Astrocyte of the cerebellum (primary cell): ENCODE measurements around the gene LRRC4C.

Experiments used
- DNase-seq: peaks from one replicate; pipeline ENCODE4 v3.0.0-alpha.2; 2011; ENCODE audit warnings: low read depth
- H3K4me3 ChIP-seq: 2 replicates; pipeline ENCODE4 v1.5.1; 2011; ENCODE audit warnings: mild to moderate bottlenecking, low read depth, low read length, moderate library complexity
- CTCF ChIP-seq: IDR thresholded peaks from 2 replicates; pipeline ENCODE4 v1.5.1; 2012; ENCODE audit warnings: low read length, low read depth, moderate library complexity, mild to moderate bottlenecking; ENCODE audit errors: missing control alignments
- in situ Hi-C: cut with HindIII; loops from 2 replicates; pipeline ENCODE4 v1.10.0; 2017; ENCODE audit warnings: low sequenced_read_pairs

LRRC4C gene

GRCh38 chr11:40506226-40506625 lies 953.2 kb downstream of the LRRC4C start:
- no peak for TF ChIP-seq CTCF
- in situ Hi-C loops: no loop called here
- DNase-seq: no peak
- no peak overlapping the region for H3K4me3 ChIP-seq

GRCh38 chr11:40491341-40491740 lies 968.1 kb downstream of the LRRC4C start:
- TF ChIP-seq CTCF: no peak
- in situ Hi-C loops: no loop called here
- H3K4me3 ChIP-seq: no peak overlapping the region
- no peak for DNase-seq

GRCh38 chr11:40467771-40468170 lies 991.7 kb downstream of the LRRC4C start:
- no peak for DNase-seq
- in situ Hi-C loops: no loop called here
- no peak for TF ChIP-seq CTCF
- H3K4me3 ChIP-seq: no peak overlapping the region

- no peak for DNase-seq
- TF ChIP-seq CTCF: no peak
- in situ Hi-C loops: no loop called here
- H3K4me3 ChIP-seq: no peak overlapping the region
These were observed 1014.1 kb downstream of the LRRC4C start for GRCh38 chr11:40445391-40445790.

- no peak overlapping the region for H3K4me3 ChIP-seq
- in situ Hi-C loops: no loop called here
- DNase-seq: no peak
- no peak for TF ChIP-seq CTCF
These were observed 1015.3 kb downstream of the LRRC4C start for GRCh38 chr11:40444151-40444550.

- H3K4me3 ChIP-seq: no peak overlapping the region
These were observed 1024.1 kb downstream of the LRRC4C start for GRCh38 chr11:40435344-40435743.

More at GRCh38 chr11:40435344-40435743, 1024.1 kb downstream of the LRRC4C start:
- DNase-seq: no peak
- in situ Hi-C loops: no loop called here
- no peak for TF ChIP-seq CTCF
